ENCODE results near the gene DIAPH1. TPM values are rescaled to one million over a fixed set of nuclear protein-coding genes. Genes with fewer than 3 reads are reported as not detected.

The DIAPH1 gene
- total RNA-seq, 1 experiment from 2014 or later: 157 TPM

- H3K4me1 ChIP-seq (replicated peaks; ENCODE audit: insufficient read depth): peaks cover 43% of the 10 kb centered on the region
- no peaks in the 10 kb centered on the region for H3K27me3 ChIP-seq (ENCODE audit: insufficient read depth, low read depth)
- TF ChIP-seq, protein P1, sequence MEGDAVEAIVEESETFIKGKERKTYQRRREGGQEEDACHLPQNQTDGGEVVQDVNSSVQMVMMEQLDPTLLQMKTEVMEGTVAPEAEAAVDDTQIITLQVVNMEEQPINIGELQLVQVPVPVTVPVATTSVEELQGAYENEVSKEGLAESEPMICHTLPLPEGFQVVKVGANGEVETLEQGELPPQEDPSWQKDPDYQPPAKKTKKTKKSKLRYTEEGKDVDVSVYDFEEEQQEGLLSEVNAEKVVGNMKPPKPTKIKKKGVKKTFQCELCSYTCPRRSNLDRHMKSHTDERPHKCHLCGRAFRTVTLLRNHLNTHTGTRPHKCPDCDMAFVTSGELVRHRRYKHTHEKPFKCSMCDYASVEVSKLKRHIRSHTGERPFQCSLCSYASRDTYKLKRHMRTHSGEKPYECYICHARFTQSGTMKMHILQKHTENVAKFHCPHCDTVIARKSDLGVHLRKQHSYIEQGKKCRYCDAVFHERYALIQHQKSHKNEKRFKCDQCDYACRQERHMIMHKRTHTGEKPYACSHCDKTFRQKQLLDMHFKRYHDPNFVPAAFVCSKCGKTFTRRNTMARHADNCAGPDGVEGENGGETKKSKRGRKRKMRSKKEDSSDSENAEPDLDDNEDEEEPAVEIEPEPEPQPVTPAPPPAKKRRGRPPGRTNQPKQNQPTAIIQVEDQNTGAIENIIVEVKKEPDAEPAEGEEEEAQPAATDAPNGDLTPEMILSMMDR (conservative IDR thresholded peaks at IDR 0.05): no peak
- TF ChIP-seq EZH2 (IDR thresholded peaks at IDR 0.05; ENCODE audit: low read depth): no peak
- CTCF ChIA-PET: interaction anchor here (0.6 to 0.7 kb wide), 2 partner anchors 74 to 297 kb away, joined by 3 read pairs; no protein-coding TSS in a partner anchor
- H2AFZ ChIP-seq: no peak overlapping the region
- no peak overlapping the region for H3K27ac ChIP-seq
- H3K4me3 ChIP-seq: no peak overlapping the region
- H3K9me2 ChIP-seq (ENCODE audit: insufficient read depth): no peaks in the 10 kb centered on the region
- DNase-seq: no peak
- no peak overlapping the region for H3K4me2 ChIP-seq
- H3K79me2 ChIP-seq (ENCODE audit: low read depth): no peaks in the 10 kb centered on the region
- intact Hi-C loops (cut with micrococcal nuclease; ENCODE audit: unreplicated experiment): no loop called here
- H3K9me3 ChIP-seq (ENCODE audit: insufficient read depth, low read depth): no peaks in the 10 kb centered on the region; the same call in 1 of the 2 replicates
- H3F3A ChIP-seq (ENCODE audit: insufficient read depth, low read depth): peaks cover 52% of the 10 kb centered on the region
- POLR2A ChIA-PET (ENCODE audit: unreplicated experiment): interaction anchor here (0.6 kb wide), 2 partner anchors 15 to 134 kb away, joined by 3 to 10 read pairs; no protein-coding TSS in a partner anchor
- peaks cover 26% of the 10 kb centered on the region; the same call in 1 of the 2 replicates for H3K36me3 ChIP-seq (ENCODE audit: low read depth)
- no peaks in the 10 kb centered on the region for H4K20me1 ChIP-seq (ENCODE audit: insufficient read depth)
- BruUV-seq (replicated peaks): no TSS peak
Measured at GRCh38 chr5:141517880-141518617, 100.8 kb downstream of the DIAPH1 start.

DNA sequence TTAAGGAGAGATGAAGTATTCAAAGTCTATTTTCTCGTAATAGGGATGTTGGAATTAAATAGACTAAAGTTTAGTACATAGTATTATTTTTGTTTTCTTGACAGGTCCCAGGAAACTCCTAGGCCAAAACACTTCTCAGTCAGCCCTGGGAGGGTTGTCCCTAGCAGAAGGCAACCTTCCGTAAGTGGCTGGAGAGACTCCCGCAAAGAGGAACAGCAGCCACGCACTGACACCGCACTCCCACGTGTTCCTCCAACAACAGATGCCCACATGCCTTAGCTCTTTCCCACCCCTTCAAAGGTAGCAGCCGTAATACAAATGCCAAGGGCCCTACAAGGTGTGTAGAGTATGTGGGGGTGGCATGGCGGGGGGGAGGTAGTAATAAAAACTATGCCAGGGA lies 101.5 kb downstream of the DIAPH1 start:
- H3F3A ChIP-seq (ENCODE audit: insufficient read depth, low read depth): peaks cover 45% of the 10 kb centered on the region
- no peak overlapping the region for H3K4me2 ChIP-seq
- DNase-seq: no peak
- BruUV-seq (replicated peaks): no TSS peak
- H4K20me1 ChIP-seq (ENCODE audit: insufficient read depth): no peaks in the 10 kb centered on the region
- no peaks in the 10 kb centered on the region for H3K9me2 ChIP-seq (ENCODE audit: insufficient read depth)
- no peaks in the 10 kb centered on the region for H3K79me2 ChIP-seq (ENCODE audit: low read depth)
- no peak overlapping the region for H2AFZ ChIP-seq
- CTCF ChIA-PET: interaction anchor here (0.7 kb wide), 2 partner anchors 296 to 442 kb away, joined by 3 to 20 read pairs; no protein-coding TSS in a partner anchor
- TF ChIP-seq, protein P1 (conservative IDR thresholded peaks at IDR 0.05): no peak
- TF ChIP-seq EZH2 (IDR thresholded peaks at IDR 0.05; ENCODE audit: low read depth): no peak
- H3K36me3 ChIP-seq (ENCODE audit: low read depth): peaks cover 26% of the 10 kb centered on the region; the same call in 1 of the 2 replicates
- no peak overlapping the region for H3K4me3 ChIP-seq
- no peaks in the 10 kb centered on the region; the same call in 1 of the 2 replicates for H3K9me3 ChIP-seq (ENCODE audit: insufficient read depth, low read depth)
- H3K4me1 ChIP-seq (replicated peaks; ENCODE audit: insufficient read depth): peaks cover 36% of the 10 kb centered on the region
- H3K27ac ChIP-seq: no peak overlapping the region
- POLR2A ChIA-PET (ENCODE audit: unreplicated experiment): no interaction called here
- no peaks in the 10 kb centered on the region for H3K27me3 ChIP-seq (ENCODE audit: insufficient read depth, low read depth)
- intact Hi-C loops (cut with micrococcal nuclease; ENCODE audit: unreplicated experiment): no loop called here

DNA sequence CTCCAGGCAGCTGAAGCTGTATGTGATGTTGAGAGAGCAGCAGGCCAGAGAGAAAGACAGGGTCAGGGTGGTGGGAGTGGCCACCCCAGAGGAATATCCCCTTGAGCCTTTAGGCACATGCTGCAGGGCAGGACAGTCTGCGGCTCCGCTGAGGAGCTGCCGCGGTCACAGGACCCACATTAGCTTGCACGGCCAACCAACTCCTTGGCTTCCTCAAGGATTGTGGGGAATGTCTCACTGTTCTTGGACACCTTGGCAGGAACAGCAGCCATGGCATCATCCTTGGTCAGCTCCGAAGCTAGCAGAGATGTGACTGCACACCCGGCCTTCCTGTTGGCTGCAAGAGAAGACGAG lies 102.2 kb downstream of the DIAPH1 start:
- no peaks in the 10 kb centered on the region for H3K79me2 ChIP-seq (ENCODE audit: low read depth)
- POLR2A ChIA-PET (ENCODE audit: unreplicated experiment): no interaction called here
- no peak overlapping the region for H2AFZ ChIP-seq
- H3K27ac ChIP-seq: no peak overlapping the region
- no peaks in the 10 kb centered on the region for H3K27me3 ChIP-seq (ENCODE audit: insufficient read depth, low read depth)
- intact Hi-C loops (cut with micrococcal nuclease; ENCODE audit: unreplicated experiment): no loop called here
- H3K4me1 ChIP-seq (replicated peaks; ENCODE audit: insufficient read depth): peaks cover 29% of the 10 kb centered on the region
- no peaks in the 10 kb centered on the region for H4K20me1 ChIP-seq (ENCODE audit: insufficient read depth)
- CTCF ChIA-PET: no interaction called here
- no peak overlapping the region for H3K4me2 ChIP-seq
- no peaks in the 10 kb centered on the region for H3K9me2 ChIP-seq (ENCODE audit: insufficient read depth)
- TF ChIP-seq EZH2 (IDR thresholded peaks at IDR 0.05; ENCODE audit: low read depth): no peak
- TF ChIP-seq, protein P1 (conservative IDR thresholded peaks at IDR 0.05): no peak
- peaks cover 26% of the 10 kb centered on the region; the same call in 1 of the 2 replicates for H3K36me3 ChIP-seq (ENCODE audit: low read depth)
- DNase-seq: no peak
- BruUV-seq (replicated peaks): no TSS peak
- no peak overlapping the region for H3K4me3 ChIP-seq
- H3F3A ChIP-seq (ENCODE audit: insufficient read depth, low read depth): peaks cover 38% of the 10 kb centered on the region
- H3K9me3 ChIP-seq (ENCODE audit: insufficient read depth, low read depth): no peaks in the 10 kb centered on the region; the same call in 1 of the 2 replicates

Measured in PC-9 (cell line).